GM19238 (cell line): ENCODE data around the gene GRAMD2B.
"Not testable (repeated sequence)": the region's sequence is repeated elsewhere in the genome, so short reads cannot be mapped to it uniquely, and the experiment has no call there.

ENCODE experiments used
- DNase-seq: peaks from one replicate; pipeline ENCODE4 v3.0.0; 2011; ENCODE audit warnings: low spot score; ENCODE audit not compliant: insufficient read length

Gene GRAMD2B

GRCh38 chr5:126410623-126411022, 12.6 kb upstream of the GRAMD2B start:
- DNase-seq = no peak

- no peak for DNase-seq
These were observed 9.4 kb upstream of the GRAMD2B start for GRCh38 chr5:126413856-126414255.

GRCh38 chr5:126414874-126415502, 8.2 kb upstream of the GRAMD2B start:
- no peak for DNase-seq

GRCh38 chr5:126415789-126416188, 7.4 kb upstream of the GRAMD2B start:
- DNase-seq = no peak

DNA sequence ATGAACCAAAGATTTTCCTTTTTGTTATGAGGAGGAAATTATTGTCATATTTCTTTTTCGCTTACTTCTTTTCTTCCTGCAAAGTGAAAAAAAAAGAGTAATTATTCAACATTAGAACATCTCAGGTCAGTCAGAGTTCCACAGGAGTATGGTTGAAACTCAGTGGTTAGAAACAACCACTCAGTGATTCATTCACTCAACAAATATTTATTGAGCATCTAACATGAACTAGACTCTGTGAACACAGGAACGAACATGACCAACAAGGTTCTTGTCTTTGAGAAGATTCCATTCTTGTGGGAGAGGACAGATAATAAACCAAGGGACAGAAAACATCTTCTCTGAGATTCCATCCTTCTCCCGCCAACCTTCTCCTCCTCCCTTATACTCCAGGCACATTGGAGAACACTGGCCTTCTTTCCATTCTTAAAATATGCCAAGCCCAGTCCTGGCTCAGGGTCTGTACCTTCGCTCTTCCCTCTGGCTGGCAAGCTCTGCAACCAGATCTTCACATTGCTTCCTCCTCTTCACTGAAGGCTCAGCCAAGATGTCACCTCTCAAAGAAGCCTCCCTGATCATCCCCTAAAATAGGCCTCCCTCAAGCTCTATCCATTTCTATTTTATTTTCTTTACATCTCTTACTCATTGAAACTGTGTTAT, 6.8 kb upstream of the GRAMD2B start:
- no peak for DNase-seq

DNA sequence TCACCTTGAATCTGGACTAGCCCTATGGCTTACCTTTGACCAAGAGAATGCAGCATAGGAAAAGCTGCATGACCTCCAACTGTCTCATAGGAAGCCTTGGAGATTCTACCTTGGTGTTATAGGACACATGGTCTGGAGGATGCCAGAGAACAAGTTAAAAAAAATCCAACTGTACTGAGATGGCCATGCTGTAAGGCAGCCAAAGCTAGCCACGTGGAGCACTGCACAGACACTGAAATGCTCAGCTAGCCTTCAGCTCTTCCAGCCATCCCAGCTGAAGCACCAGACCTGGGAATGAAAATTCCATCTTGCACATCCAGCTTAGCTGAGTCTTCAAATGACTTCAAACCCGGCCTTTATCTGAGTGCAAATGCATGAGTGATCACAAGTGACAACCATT, 6.0 kb upstream of the GRAMD2B start:
- no peak for DNase-seq

- DNase-seq = no peak
These were observed 4.1 kb upstream of the GRAMD2B start for GRCh38 chr5:126419102-126419501.

DNA sequence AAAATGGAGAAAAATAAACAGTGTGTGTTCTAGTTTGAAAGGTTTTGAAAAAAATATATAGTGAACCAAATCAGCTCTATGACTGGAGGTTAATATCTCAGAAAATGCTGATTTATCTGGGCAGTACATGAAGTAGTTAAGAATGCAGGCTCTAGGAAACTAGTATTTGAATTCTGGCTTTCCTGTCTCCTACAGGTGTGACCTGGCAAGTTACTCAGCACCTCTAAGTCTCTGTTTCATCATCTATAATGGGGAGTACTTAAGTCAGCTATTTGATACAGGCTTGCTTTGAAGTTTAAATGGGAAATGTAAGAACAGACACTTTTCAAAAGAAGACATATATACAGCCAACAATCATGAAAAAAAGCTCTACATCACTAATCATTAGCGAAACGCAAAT, 5.2 kb downstream of the GRAMD2B start:
- no peak for DNase-seq

- no peak for DNase-seq
These were observed 7.4 kb downstream of the GRAMD2B start for GRCh38 chr5:126430631-126431030.

DNA sequence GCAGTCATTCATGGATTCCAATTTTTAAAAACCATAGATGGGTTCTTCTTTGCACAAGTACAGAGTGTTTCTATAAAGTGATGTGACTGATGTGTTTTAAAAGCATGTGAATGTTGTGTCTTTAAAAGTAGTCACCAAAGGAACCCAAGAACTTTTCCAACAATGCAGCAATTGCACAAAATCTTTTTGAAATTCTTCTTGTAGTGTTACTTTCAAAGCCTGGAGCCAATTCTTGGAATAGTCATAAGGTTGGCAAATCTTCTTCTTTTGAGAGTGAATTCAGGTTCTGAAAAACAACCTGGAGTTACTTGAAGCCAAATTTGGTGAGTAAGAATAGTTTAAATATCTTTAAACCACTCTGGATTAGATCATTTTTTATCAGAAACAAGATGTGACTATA, 10.5 kb downstream of the GRAMD2B start:
- no peak for DNase-seq

- DNase-seq = no peak
These were observed 12.1 kb downstream of the GRAMD2B start for GRCh38 chr5:126435261-126435660.

DNA sequence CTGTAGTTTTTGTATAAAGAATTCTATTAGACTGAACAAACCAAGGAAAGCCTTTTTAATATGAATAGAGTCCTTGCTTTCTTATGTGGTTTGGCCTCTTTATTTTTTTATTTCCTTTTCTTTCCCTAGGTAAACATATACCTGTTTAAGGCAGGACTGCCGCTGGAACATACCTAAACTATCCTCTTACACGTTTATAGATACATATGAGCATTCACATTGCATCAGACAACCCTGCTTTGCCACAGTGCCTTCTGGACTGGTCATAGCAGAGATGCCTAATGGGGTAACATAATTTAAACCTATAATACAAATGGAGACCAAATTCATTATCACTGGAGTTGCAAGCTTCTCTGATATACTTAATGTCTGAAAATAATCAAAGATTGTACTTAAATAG, 12.5 kb downstream of the GRAMD2B start:
- no peak for DNase-seq

DNA sequence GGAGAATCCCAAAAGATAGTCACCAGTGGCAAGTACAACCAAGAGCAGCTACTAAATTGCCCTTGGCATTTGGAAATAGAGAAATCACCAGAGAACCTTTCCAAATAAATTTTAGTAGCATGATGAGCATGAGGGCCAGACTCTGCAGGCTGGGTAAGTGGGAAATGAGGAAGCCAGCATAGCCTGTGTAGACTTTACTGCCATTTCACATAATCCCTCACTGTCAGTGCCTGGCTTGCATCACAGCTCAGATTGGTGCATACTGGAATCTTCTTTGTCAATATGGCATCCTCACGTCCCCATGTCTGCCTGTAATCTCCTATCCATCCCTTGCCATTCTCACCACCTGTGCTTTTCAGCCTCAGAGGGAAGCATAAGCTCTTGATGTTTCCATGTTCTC, 14.5 kb downstream of the GRAMD2B start:
- no peak for DNase-seq

GRCh38 chr5:126438267-126438666, 15.1 kb downstream of the GRAMD2B start:
- no peak for DNase-seq

- no peak for DNase-seq
These were observed 15.7 kb downstream of the GRAMD2B start for GRCh38 chr5:126438868-126439267.

DNA sequence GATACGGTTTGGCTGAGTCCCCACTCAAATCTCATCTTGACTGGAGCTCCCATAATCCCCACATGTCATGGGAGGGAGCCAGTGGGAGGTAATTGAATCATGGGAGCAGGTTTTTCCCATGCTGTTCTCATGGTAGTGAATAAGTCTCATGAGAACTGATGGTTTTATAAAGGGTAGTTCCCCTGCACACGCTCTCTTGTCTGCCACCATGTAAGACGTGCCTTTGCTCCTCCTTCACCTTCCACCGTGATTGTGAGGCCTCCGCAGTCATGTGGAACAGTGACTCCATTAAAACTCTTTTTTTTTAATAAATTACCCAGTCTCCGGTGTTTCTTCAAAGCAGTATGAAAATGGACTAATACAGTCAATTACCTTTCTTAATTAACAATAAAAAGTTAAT, 16.5 kb downstream of the GRAMD2B start:
- DNase-seq = not testable (repeated sequence)

- no peak for DNase-seq
These were observed 18.0 kb downstream of the GRAMD2B start for GRCh38 chr5:126441230-126441629.

GRCh38 chr5:126443374-126443851, 20.2 kb downstream of the GRAMD2B start:
- DNase-seq = peak; percentile 38

- no peak for DNase-seq
These were observed 20.9 kb downstream of the GRAMD2B start for GRCh38 chr5:126444137-126444536.

DNA sequence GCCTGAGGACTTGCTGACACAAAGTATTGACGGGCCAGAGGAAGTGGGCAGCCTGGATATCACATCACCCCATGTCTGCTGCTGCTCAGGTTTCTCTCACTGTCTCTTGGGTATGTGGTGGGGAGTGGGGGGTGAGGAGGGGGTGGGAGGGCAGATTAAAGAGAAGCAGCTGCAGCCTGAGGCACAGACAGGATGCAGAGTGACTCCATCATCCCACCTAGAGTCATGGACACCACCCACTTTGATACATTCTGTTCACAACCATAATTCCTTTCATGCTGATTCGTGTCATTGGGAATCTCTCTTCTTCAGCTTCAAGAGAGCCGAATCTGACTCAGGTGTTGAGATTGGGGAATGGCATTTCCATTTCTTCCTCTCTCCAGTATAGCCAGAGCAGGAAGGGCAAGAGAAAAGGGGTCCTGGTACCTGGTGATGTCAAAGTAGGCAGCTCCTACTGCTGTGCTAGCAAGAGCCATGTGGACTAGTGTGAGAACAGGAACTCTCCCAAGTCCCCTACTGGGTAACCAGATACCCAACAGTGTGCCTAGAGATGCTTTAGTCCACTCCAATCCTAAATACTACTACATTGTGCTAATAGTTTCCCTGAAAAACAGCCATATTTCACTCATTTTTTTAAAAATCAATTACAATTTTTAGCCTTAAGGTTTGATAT, 22.4 kb downstream of the GRAMD2B start:
- no peak for DNase-seq

DNA sequence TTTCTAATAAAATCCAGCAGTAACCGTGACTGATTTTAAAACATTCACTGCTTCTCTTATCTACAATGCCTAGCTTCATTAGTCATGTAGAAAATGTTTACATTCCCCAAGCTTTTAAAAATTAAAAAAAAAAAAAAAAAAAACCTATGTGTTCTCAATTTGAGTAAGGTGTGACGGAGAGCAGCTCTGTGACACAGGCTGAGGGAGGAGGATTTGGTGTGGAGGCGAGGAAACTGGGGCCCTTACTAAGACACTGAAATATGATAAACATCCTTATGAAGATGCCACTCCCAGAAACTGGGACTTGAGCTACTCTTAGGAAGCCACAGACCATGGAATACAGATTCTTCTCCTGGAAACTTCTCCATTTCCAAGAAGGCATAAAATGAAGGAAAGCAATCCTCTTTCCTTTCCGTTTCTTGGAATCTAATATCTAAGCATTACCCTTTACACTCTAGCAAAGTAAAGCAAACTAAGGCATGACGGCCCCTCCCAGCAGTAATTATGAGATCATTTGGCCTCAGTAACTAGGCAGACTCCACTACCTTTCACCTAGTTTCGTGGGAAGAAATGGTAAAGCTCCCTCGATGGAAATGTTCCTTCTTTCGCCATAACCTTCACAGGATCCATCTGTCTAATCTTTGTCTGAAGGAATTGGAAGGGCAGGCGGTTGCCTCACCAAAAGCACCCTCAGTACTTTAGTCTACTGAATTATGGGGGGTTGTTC, 23.5 kb downstream of the GRAMD2B start:
- DNase-seq = no peak

- no peak for DNase-seq
These were observed 25.5 kb downstream of the GRAMD2B start for GRCh38 chr5:126448720-126449119.
